ENCODE data around the gene CAB39L. TPM values are rescaled to one million over a fixed set of nuclear protein-coding genes. Genes with fewer than 3 reads are reported as not detected.

CAB39L gene
- total RNA-seq, 1 donor: 19.9 TPM

DNA sequence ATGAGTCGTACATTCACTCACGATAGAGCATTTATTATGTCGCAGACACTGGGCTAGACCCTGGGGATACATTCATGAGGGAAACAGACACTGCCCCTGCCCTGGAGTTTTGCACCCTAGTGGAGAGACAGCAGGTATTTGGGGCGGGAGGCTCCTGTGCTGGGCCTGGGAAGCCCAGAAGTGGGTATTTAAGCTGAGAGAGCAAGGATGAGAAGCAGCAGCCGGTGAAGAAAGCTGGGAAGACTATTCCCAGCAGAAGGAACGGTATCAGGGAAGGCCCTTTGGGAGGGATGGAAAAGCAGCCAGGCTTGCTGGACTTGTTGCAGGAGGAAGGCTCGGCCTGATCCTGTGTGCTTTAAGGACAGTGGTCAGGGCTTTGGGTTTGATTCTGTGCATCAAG lies 141.6 kb downstream of the CAB39L start:
- DNase-seq (ENCODE audit: low read depth): no peak
- no peak for TF ChIP-seq CTCF (IDR thresholded peaks at IDR 0.05; ENCODE audit: insufficient read depth, low read length)
- H3K4me3 ChIP-seq (ENCODE audit: low read depth, low read length): no peak overlapping the region

GRCh38 chr13:49300739-49301589 lies 142.9 kb downstream of the CAB39L start:
- peak; percentile 82 for TF ChIP-seq CTCF (IDR thresholded peaks at IDR 0.05; ENCODE audit: insufficient read depth, low read length)
- H3K4me3 ChIP-seq (ENCODE audit: low read depth, low read length): peak overlapping the region; percentile 48
- peak; percentile 82 for DNase-seq (ENCODE audit: low read depth)

GRCh38 chr13:49300276-49300675 lies 143.6 kb downstream of the CAB39L start:
- DNase-seq (ENCODE audit: low read depth): no peak
- no peak for TF ChIP-seq CTCF (IDR thresholded peaks at IDR 0.05; ENCODE audit: insufficient read depth, low read length)
- no peak overlapping the region for H3K4me3 ChIP-seq (ENCODE audit: low read depth, low read length)

GRCh38 chr13:49298903-49299605 lies 144.8 kb downstream of the CAB39L start:
- no peak overlapping the region for H3K4me3 ChIP-seq (ENCODE audit: low read depth, low read length)
- no peak for DNase-seq (ENCODE audit: low read depth)
- no peak for TF ChIP-seq CTCF (IDR thresholded peaks at IDR 0.05; ENCODE audit: insufficient read depth, low read length)

DNA sequence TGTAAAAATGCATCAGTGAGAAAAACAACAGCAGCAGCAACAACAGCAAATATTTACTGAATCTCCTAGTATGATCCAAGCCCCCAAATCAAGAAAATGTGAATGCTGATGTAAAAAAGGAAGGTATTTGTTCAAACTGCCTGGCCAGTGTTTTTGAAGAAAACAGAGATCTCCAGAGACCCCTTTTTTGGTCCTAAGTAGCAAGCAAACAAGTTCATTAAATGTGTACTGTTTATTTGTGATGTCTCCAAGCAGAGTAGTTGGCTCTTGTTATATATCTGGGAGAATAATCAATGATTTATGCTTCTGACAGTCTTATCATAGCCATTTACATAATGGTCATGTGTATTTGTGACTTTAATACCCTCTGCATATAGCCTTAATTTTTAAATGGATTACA lies 145.4 kb downstream of the CAB39L start:
- no peak overlapping the region for H3K4me3 ChIP-seq (ENCODE audit: low read depth, low read length)
- TF ChIP-seq CTCF (IDR thresholded peaks at IDR 0.05; ENCODE audit: insufficient read depth, low read length): no peak
- no peak for DNase-seq (ENCODE audit: low read depth)

- H3K4me3 ChIP-seq (ENCODE audit: low read depth, low read length): no peak overlapping the region
- no peak for DNase-seq (ENCODE audit: low read depth)
- TF ChIP-seq CTCF (IDR thresholded peaks at IDR 0.05; ENCODE audit: insufficient read depth, low read length): no peak
Measured at GRCh38 chr13:49297338-49297737, 146.5 kb downstream of the CAB39L start.

Measured in fibroblast of the aortic adventitia (primary cell).